GM21786 (cell line): ENCODE results near the gene UPF1.

Experiments
- ATAC-seq: cut with Tn5 transposase; IDR thresholded peaks from one replicate; pipeline ENCODE4 v1.9.1; 2021; ENCODE audit not compliant: unreplicated experiment

The UPF1 gene

DNA sequence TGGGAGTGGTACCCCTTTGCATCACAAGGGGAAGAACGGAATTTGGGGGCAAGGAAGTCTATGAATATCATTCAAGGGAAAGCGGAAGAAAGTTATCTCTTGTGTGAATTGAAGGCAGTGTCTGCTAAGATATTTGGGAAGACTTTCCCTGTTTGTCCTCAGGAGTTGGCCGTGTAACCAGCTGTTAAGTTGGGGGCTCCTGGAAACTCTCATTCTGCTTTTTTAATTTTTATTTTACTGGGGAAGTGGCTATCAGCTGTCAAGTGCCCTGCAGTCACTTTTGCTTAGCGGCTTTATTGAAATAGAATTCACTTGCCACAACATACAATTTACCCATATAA, 2.9 kb downstream of the UPF1 start:
- ATAC-seq = no peak

DNA sequence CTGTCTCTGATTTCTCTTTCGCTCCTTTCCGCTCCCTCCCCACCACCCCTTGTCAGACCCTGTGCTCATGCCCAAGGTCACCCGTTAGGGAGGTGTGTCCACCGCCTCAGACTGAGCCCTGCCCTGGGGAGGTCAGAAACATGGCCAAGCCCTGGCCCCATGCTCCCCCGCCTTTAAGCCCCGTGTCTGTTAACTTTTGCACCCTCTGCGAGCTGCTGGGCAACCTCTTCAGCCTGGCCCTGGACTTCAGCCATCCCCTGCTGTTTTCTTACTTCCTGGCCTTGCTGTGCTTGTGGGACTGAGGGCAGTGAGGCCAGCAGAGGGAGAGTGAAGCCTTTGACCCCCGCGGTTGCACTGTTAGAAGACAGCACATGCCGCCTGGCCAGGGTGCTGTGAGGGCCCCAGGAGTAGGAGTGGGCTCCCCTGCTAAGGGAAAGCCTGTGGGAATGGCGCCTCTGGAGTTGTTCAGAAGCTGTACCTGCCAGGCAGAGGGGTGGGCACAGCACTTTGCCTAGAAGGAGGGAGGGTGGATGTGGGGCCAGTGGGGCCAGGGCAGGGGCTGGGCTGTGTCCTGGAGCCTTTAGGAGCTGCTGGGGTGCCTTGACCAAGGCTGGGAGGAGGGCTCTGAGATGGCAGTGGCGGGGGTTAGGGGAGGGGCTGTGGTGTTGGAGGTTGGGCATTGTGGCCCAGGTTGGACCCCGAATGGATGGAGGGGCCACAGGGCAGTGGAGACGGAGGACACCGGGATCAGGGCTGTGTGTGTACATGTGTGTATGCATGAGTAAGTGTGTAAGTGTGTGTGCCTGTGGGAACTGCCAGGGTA, 7.9 kb downstream of the UPF1 start:
- no peak for ATAC-seq

DNA sequence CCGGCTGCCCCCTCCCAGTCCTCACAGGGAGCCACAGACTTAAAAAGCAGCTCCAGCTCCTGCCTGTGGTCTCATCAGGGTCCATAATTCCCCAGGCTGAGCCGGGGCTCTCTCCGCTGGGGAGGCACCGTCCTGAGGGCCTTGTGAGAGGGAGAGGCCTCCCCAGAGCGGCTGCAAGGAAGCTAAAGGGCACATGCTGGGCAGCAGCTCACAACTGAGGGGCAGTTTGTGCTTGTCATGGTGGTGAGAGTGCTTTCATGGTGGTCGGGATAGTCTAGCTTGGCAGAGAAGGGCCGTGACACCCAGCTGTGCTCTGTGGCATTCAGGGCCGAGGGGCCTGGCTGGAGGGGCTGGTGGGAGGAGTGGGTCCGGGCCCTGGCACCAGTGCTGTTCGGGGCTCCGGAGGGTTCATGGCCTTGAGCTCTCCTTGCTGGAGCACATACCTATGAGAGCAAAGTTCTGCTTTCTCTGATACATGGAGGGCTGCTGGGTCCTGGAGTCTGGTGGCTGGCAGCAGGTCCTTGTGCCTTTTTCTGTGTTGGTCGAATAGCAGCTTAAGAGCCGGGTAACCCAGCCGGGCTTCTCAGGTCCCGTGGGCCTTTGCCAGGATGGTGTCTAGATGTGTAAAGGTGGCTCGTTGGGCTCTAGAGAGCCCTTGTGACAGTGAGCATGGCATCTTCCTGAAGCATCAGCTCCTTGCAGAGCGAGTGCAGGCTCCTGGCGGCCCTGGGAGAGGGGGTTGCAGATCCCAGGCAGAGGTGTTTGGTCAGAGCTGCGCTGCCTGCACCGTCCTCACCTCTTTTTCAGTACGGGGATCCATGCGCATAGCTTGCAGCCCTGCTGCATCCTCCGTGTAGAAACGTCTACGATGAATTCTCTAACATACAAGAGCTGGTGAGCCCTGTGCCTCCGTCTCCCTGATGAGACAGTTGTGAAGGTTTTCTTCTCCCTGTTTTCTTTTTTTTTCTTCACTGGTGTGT, 8.8 kb downstream of the UPF1 start:
- ATAC-seq = no peak

DNA sequence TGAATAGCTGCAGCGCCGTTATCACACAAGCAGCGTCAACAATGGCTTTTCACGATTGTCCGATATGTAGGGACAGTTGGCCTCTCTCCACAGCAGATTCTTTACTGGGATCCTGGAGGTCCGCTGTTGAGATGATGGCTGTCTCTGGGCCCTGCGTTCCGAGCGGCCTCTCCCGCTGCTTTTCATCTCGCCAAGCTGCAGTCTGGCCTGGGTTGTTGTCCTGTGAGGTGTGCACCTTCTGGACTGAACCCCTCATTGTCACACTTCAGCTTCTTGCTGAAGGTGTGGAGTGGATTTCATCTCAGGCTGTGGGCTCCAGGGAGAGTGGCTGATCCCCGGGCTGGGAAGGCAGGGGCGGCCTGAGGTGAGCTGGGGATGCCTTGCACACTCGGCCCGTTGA, 9.6 kb downstream of the UPF1 start:
- no peak for ATAC-seq

DNA sequence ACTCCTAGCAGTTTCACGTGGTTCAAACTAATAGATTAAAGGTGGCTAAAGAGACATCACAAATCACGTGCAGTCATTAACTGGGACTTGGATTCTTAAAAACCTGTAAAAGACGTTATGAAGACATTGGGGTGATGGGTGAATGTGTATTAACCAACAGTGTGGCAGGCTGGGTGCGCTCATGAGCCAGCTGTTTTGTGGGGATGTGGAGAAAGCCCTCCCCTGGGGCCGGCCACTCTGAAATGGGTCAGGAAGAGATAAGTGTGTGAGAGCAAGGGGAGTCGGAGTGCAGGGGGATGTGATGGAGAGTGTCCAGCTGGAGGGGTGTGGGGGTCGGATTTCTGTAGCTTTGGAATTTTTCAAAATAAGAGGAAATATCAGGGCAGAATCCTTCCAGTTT, 10.4 kb downstream of the UPF1 start:
- no peak for ATAC-seq

DNA sequence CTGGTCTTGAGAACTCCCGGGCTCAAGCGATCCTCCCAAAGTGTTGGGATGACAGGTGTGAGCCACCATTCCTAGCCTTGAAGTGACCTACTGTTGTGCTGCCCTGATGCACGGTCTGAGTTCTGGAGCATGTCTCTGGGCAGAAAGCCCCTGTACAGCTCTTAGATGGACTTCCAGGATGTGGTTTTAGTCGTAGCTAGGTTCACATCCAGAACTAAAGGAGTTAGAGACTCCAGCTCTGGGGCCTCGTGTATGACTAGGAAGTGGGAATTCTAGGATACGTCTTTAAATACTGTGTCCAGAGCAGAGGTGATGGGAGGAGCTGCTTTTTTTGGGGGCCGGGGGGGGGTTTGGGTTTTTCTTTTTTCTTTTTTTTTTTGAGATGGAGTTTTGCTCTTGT, 12.2 kb downstream of the UPF1 start:
- ATAC-seq = no peak

DNA sequence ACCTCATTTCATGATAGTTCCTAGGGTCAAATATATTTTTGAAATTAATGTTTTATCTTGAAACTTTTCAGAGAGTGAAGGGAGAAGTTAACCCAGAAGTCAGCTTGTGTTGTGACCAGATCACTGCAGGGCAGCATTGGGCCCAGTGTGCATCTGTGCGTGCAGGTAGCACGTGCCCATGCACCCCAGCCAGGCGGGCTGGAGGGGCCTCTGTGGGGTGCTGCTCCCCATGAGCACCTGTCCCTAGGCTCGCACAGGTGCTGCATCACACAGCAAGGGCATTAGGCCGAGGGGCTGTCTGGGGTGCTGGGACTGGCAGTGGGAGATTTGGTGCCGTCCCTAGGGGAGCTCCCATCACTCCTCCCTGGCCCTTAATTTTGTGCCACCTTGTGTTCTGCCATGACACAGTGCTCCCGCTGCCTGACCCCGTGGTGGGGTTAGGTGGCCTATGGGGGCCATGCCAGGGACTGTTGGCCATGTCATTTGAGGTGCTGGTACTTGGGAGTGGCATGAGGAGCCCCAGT, 13.1 kb downstream of the UPF1 start:
- ATAC-seq = no peak

DNA sequence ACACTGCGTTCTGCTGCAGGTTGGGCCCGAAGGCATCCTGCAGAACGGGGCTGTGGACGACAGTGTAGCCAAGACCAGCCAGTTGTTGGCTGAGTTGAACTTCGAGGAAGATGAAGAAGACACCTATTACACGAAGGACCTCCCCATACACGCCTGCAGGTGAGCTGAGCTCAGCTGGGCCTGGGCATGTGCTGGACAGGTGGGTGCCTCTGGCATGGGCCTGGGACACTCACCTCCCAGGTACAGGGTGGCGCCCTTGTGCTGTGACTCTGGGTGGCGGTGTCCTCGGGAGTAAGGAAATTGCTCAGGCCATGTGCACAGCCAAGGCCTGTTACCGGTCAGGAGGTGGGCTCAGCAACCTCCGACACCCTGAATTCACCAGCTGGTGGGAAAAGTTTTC, 14.2 kb downstream of the UPF1 start:
- ATAC-seq = no peak

DNA sequence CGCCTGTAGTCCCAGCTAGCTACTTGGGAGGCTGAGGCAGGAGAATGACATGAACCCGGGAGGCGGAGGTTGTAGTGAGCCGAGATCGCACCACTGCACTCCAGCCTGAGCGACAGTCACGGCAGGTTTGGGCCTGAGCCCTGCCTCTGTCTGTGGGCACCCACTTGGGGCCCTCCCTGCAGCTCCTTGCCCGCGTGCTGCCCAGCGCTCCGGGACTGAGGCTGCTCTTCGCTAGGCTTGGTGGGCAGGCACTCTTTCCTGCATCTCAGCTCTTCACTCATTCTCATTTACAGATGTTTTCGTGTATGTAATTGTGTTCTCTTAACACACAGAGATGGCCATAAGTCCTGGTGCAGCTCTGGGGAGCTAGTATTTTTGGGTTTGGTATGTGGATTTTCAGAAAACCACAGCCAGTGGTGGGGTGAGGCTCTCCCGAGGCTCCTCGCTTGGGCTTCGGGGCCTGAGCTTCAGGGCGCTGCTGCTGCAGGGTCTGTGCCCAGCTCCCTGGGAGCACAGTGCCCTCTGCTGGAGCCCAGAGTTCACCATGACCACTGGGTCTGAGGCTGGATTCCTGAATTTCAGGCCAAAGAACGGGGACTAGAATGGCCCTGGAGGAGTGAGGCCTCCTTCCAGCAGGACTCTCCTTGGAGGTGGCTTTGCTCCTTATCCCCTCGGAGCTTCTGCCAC, 15.2 kb downstream of the UPF1 start:
- no peak for ATAC-seq

DNA sequence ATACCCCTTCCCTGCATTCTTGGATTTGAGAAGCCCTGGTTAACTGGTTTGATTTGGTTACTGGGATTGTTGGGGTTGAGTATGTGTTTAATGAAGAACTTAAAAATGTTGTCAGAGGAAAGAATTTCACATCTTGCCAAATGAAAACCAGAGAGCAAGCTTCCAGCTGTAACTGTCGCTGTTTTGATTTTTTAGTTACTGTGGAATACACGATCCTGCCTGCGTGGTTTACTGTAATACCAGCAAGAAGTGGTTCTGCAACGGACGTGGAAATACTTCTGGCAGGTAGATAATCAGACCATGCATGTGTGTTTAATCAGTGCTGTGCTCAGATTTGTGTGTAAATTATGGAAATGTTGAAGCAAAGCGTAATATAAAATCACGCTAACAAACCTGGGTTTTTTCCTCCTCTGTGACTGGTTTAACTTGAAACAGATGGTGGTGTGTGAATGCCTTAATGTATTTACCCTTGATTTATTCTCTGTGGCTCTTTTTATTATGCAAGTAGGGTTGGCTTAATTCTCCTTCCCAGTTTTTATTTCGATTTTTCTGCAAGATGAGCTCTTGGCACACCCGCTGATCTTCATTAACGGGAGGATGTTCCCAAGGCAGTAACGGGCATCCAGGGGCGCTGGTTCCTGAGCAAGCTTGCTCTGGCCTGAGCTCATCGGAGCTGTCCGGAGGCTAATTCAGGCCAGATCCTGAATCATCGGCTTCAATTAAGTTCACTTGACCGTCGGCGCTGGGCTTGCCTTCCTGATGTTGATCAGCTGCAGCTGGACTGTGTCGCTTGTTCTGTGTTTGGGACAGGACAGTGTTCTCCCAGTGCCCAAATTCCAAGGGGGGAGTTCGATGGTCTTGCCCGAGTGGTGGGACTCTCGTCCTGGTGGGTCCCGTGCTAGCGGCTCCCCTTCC, 16.0 kb downstream of the UPF1 start:
- ATAC-seq = no peak

DNA sequence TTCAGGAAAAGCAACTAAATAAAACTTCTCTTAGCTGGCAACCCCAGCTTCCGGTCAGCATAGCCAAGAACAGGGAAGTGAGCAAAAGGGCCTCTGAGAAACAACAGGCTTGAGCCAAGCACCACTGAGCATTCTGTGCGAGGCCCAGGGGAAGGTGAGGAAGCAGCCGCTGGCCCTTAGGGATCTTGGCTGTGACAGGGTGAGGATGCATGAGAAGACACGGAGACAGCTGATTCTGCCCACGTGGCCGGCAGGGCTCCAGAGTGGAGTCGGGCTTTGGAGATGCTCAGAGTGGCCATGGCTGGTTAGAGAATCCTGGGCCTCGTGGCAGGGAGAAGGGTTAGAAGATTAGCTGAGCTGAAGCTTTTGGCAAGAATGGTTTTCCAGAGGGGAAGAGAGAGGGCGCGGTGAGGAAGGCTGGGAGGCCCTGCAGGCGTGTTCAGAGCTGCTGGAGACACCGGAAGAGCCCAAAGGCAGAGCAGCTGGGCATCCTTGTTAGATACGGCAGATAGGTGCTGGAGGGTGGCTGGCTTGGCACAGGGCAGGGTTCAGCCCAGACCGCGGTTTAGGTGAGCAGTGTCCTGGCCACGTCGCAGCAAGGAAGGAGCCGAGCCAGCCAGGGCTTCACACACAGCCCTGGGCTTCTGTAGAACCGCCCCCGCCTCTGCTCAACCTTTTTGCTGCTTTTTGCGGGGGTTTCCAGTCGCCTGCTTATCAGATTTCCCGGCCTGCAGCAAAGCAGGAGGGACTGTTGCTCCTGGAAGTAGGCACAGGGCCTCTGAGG, 17.3 kb downstream of the UPF1 start:
- ATAC-seq = no peak

DNA sequence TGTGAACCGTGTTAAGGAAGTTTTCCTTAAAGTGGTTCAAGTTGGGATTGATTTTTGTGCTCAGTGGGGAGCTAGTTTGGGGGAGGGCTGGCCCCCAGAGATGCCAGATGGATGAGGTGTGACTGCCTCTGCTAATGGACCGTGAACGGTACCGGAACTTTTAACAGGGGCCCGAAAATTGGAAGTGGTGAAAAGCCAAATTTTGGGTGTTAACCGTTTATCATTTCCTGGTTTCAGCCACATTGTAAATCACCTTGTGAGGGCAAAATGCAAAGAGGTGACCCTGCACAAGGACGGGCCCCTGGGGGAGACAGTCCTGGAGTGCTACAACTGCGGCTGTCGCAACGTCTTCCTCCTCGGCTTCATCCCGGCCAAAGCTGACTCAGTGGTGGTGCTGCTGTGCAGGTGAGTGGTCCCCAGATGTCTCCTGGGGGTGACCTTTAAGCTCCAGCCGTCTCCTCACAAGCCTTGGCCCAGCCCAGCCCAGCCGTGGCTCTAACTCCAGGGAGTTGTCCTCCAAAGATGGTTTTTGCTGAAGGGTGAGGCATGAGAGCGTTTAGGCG, 18.2 kb downstream of the UPF1 start:
- no peak for ATAC-seq

DNA sequence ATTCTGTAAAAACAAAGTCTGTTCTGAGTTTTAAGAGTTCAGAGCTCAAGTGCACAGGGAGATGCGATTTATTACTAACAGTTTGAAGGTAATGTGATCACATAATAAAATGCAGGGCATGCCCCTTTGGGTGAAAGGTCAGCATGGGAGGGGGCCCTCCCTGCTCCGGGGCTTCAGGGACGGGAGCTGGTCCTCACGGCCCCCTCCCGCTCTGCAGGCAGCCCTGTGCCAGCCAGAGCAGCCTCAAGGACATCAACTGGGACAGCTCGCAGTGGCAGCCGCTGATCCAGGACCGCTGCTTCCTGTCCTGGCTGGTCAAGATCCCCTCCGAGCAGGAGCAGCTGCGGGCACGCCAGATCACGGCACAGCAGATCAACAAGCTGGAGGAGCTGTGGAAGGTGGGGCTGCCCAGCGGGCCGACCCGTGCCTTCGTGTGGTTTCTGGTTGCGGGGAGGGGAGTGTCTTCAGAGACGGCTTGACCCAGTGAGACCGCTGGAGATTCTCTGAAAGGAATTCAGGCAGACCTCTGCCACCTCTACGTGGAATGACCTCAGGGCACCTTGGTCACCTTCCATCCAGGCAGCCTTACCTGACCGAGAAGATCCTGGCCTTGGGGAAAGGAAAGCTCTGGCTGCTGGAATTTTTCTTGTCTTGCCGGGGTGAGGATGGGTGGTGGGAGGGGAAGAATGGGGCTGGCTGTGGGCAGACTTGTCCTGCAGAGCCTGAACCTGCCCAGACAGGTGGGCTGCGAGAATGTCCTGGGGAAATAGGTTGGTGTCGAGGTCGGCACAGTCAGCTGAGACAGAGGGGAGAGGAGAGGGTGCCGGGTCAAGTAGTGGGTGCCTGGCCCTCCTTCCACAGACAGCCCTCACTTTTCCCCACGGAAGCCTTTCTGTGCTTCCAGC, 19.0 kb downstream of the UPF1 start:
- no peak for ATAC-seq

DNA sequence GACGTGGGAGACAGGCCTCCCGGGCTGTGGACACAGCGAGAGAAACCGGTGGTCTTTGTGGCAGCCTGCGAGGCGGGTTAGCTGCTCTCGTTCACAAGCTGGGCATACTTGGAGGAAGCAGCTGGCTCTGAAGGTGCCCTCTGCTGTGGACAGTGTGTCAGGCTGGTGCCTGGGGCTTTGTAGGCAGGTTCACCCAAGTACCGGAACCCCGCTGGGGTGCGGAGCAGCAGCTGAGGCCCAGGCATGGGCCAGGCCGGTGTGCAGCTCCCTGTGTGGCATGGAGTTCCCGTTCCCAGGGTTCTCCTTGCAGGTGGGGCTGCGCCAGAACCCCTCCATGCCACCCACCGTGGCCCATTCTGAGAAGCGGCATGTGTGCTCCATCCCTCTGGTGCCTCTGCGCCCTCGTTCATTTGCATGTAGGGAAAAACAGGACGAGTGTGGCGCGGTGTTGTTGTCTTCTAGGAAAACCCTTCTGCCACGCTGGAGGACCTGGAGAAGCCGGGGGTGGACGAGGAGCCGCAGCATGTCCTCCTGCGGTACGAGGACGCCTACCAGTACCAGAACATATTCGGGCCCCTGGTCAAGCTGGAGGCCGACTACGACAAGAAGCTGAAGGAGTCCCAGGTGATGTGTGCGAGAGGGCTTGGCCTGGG, 20.0 kb downstream of the UPF1 start:
- no peak for ATAC-seq

DNA sequence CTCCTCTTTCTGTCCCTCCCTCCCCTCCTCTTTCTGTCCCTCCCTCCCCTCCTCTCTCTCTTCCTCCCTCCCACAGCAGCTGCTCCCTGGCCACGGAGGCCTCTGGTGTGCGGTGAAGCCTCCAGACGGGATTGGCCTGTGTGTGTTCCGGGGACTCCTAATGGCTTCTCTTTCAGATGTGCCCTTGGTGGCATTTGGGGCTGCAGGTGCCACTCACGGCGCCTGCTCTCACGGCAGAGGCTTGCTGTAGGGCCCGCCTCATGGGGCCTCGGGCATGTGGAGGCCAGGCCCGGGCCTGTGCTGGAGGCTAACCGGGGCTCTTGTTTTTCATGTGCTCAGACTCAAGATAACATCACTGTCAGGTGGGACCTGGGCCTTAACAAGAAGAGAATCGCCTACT, 20.9 kb downstream of the UPF1 start:
- no peak for ATAC-seq

DNA sequence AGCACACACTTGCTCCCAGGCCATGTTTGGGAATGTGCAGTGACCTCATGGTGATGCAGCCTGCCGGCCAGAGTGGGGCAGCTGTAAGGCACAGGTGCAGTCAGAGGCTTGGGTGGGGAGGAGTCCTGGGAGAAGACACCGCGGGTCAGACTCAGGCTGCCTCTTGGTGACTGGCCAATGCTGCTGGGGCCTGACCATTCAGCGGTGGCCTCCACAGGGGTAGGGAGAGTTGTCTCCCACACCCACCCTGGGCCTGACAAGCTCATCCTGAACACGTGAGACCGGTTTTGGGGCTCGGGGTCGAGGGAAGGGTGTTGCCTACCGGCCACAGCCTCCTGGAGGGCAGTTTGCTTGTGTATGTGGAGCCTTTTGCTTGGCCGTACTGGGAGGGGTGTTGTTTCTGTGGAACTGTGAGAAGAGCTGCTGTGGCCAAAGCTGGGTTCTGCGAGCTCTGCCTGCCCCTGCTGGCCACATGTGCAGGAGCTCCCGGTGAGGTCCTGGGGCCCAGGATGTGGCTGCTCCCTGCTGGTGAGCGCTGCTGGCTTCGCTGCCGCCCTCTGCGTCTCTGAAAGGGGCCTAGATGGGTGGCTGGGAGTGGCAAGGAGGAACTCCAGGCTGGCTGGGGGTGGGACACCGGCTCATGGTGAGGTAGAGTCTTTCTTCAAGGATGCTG, 22.1 kb downstream of the UPF1 start:
- ATAC-seq = no peak

DNA sequence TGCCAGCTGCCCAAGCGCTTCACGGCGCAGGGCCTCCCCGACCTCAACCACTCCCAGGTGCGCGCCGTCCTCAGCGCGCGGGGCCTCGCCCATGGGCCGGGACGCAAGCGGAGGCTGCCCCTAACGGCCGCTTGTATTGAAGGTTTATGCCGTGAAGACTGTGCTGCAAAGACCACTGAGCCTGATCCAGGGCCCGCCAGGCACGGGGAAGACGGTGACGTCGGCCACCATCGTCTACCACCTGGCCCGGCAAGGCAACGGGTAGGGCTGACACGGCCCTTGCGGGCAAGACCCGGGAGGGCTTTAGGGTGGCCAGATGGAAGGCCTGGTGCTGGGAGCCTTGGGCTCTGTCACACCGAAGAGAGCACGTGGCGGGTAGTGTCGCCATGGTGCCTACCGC, 23.2 kb downstream of the UPF1 start:
- no peak for ATAC-seq
